HS-5 (cell line): ENCODE measurements around the gene SWI5.

Experiments used
- DNase-seq: peaks from one replicate; pipeline ENCODE4 v3.0.0-alpha.2; 2012; ENCODE audit warnings: low read depth

SWI5 gene

GRCh38 chr9:128321343-128321742 lies 45.3 kb downstream of the SWI5 start:
- no peak for DNase-seq

- no peak for DNase-seq
Observed at GRCh38 chr9:128321879-128322403, 45.9 kb downstream of the SWI5 start.

- peak; percentile 93 for DNase-seq
Observed at GRCh38 chr9:128322404-128323211, 46.5 kb downstream of the SWI5 start, which contains the start of the genes COQ4 and TRUB2. TSS of gene COQ4 (plus strand) at chr9:128322839. CDS start at chr9:128322859, 20 bp downstream. TSS of gene TRUB2 (minus strand) at chr9:128322447. CDS start at chr9:128322408, 39 bp downstream.

- no peak for DNase-seq
Observed at GRCh38 chr9:128323212-128323730, 47.2 kb downstream of the SWI5 start.

GRCh38 chr9:128323791-128324190 lies 47.7 kb downstream of the SWI5 start:
- DNase-seq, result no peak

GRCh38 chr9:128324401-128324800 lies 48.3 kb downstream of the SWI5 start:
- no peak for DNase-seq

- DNase-seq, result no peak
Observed at GRCh38 chr9:128325629-128326028, 49.6 kb downstream of the SWI5 start.

GRCh38 chr9:128333451-128333869 lies 57.4 kb downstream of the SWI5 start:
- DNase-seq, result no peak

- DNase-seq, result no peak
Observed at GRCh38 chr9:128335161-128335560, 59.1 kb downstream of the SWI5 start.

- no peak for DNase-seq
Observed at GRCh38 chr9:128335914-128336313, 59.8 kb downstream of the SWI5 start.

GRCh38 chr9:128337936-128338335 lies 61.9 kb downstream of the SWI5 start:
- DNase-seq, result no peak
